Measurements from ENCODE around the gene KISS1.

The KISS1 gene

GRCh38 chr1:204172404-204173029 lies 23.8 kb downstream of the KISS1 start:
- no peak for TF ChIP-seq CTCF (IDR thresholded peaks at IDR 0.05; ENCODE audit: low read depth, low read length, missing control alignments)
- DNase-seq (ENCODE audit: low read depth), result no peak
- H3K4me3 ChIP-seq (ENCODE audit: low read depth, low read length), result no peak overlapping the region

DNA sequence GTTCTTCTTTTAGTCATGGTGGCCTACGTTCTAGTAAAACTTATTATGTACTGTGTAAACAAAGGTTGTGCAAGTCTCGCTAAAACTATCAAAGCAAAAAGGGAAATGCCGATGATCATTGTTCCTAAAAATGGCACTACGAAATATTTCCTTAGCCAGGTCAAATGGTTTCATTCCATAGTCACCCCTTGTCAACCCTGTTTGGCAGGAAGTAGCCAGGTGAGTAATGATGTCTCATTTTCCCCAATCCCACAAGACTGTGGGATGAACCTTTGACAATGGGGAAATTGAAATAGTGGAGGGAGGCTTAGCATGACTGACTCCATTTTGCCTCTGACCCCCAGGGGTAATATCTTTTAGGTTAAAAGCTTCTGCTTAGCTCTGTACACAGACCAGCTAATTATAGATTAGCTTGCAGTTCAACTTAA lies 24.5 kb downstream of the KISS1 start:
- no peak for TF ChIP-seq CTCF (IDR thresholded peaks at IDR 0.05; ENCODE audit: low read depth, low read length, missing control alignments)
- DNase-seq (ENCODE audit: low read depth), result no peak
- no peak overlapping the region for H3K4me3 ChIP-seq (ENCODE audit: low read depth, low read length)

- no peak for DNase-seq (ENCODE audit: low read depth)
- H3K4me3 ChIP-seq (ENCODE audit: low read depth, low read length), result no peak overlapping the region
- TF ChIP-seq CTCF (IDR thresholded peaks at IDR 0.05; ENCODE audit: low read depth, low read length, missing control alignments), result no peak
Measured at GRCh38 chr1:204170494-204171155, 25.7 kb downstream of the KISS1 start.

DNA sequence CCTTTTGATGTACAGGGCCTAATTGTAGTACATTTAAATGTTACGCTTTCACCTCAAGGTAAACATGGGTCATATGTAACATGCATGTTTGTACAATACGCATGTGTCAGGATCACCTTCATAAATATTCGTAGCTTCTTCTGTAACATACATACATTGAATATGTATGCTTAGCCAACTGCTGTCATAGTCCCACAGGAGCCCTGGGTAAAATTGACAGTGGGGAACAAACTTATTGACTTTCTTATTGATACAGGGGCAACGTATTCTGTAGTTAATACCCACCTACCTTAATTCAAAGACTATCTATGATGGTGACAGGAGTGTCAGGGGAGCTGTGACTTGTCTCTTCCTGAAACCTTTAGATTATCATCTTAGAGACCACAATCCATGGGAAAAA lies 26.4 kb downstream of the KISS1 start:
- H3K4me3 ChIP-seq (ENCODE audit: low read depth, low read length), result no peak overlapping the region
- DNase-seq (ENCODE audit: low read depth), result no peak
- no peak for TF ChIP-seq CTCF (IDR thresholded peaks at IDR 0.05; ENCODE audit: low read depth, low read length, missing control alignments)

DNA sequence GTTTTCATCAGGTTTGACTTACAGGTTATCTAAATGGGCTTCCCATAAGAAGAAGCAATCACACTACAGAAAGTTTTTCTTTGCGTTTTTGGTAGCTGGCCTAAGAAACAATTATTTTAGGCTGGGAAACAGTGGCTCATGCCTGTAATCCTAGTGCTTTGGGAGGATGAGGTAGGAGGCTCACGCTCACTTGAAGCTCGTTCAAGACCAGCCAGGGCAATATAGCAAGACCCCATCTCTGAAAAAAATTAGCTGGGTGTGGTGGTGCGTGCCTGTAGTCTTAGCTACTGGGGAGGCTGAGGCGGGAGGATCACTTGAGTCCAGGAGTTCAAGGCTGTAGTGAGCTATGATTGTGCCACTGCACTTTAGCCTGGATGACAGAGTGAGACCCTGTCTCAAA lies 28.6 kb downstream of the KISS1 start:
- no peak for TF ChIP-seq CTCF (IDR thresholded peaks at IDR 0.05; ENCODE audit: low read depth, low read length, missing control alignments)
- DNase-seq (ENCODE audit: low read depth), result no peak

DNA sequence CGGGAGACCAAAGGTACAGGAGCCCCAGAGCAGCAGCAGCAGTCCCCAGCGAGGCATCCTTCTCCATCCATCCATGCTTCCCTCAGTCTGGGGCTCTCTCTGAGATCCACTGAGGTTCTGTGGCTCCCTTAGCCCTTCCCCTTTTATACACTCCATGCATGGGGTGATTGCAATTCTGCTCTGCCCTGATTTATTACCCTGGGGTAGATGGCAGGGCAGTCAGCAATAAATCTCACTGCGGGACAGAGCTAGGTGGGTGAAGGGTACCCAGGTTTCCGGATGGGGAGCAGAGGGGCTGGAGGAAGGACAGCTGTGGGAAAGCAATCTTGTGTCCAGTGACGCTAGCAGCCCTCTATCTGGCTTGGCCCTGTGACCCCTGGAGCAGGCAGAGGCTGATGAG lies 30.1 kb downstream of the KISS1 start, which contains the start of gene REN:
TSS of gene REN (minus strand) at position 119 of the 400 bp plus-strand sequence. CDS start at position 75, 44 bp downstream.
- no peak within 1 kb of the TSS for H3K4me3 ChIP-seq (ENCODE audit: low read depth, low read length)
- no peak for DNase-seq (ENCODE audit: low read depth)
- no peak for TF ChIP-seq CTCF (IDR thresholded peaks at IDR 0.05; ENCODE audit: low read depth, low read length, missing control alignments)

More for the DNA sequence above, 28.6 kb downstream of the KISS1 start:
- no peak overlapping the region for H3K4me3 ChIP-seq (ENCODE audit: low read depth, low read length)
